IMR-90 (cell line): ENCODE results near the gene KIF20B. TPM values are rescaled to one million over a fixed set of nuclear protein-coding genes. Genes with fewer than 3 reads are reported as not detected.

Experiments used
- ATAC-seq: fragments of 200-7000 bp; cut with Tn5 transposase; 2 replicates; pipeline ENCODE4 v1.9.1; 2020; ENCODE audit warnings: low read depth, mild to moderate bottlenecking, moderate library complexity
- BruUV-seq: library from RNA; stranded (reverse); fragments of 400-500 nt; replicated peaks from 2 replicates; lab custom pipeline; 2021; lab: Mats Ljungman, UMichigan
- CTCF ChIA-PET: fragments of 300-600 bp; formaldehyde crosslinking; extraction: SDS; loops from one replicate; lab custom pipeline; 2021; ENCODE audit warnings: antibody characterized with exemption; lab: Yijun Ruan, JAX
- POLR2A ChIA-PET: fragments of 300-600 bp; sonication (Branson Sonifier 250); formaldehyde crosslinking; loops from one replicate; lab custom pipeline; 2022; ENCODE audit warnings: antibody characterized with exemption; ENCODE audit not compliant: unreplicated experiment; lab: Charles Lee
- DNase-seq: peaks from one replicate; pipeline ENCODE4 v3.0.0; 2013
- H2AFZ ChIP-seq: replicated peaks from 2 replicates; pipeline ENCODE3; 2013; ENCODE audit warnings: low read length, mild to moderate bottlenecking; ENCODE audit not compliant: poor library complexity
- H2AK5ac ChIP-seq: 2 replicates; pipeline ENCODE4 v1.6.1; 2013; ENCODE audit warnings: low read depth, low read length, inconsistent platforms
- H2AK9ac ChIP-seq: replicated peaks from 2 replicates; pipeline ENCODE3; 2013; ENCODE audit warnings: mild to moderate bottlenecking, low read depth, low read length, moderate library complexity; ENCODE audit not compliant: poor library complexity
- H2BK120ac ChIP-seq: 2 replicates; pipeline ENCODE4 v1.6.1; 2013; ENCODE audit warnings: low read depth, low read length, inconsistent platforms
- H2BK15ac ChIP-seq: 3 replicates; pipeline ENCODE4 v1.6.1; 2013; ENCODE audit warnings: low read depth, low read length, inconsistent platforms
- H2BK20ac ChIP-seq: 2 replicates; pipeline ENCODE4 v1.6.1; 2013; ENCODE audit warnings: low read depth, mild to moderate bottlenecking, inconsistent platforms, low read length, moderate library complexity
- H2BK5ac ChIP-seq: 2 replicates; pipeline ENCODE4 v1.6.1; 2013; ENCODE audit warnings: mild to moderate bottlenecking, low read depth, low read length, inconsistent platforms; ENCODE audit not compliant: poor library complexity, severe bottlenecking
- H3K14ac ChIP-seq: replicated peaks from 2 replicates; pipeline ENCODE4 v1.6.1; 2013; ENCODE audit warnings: low read depth, low read length, inconsistent platforms
- H3K18ac ChIP-seq: 2 replicates; pipeline ENCODE4 v1.6.1; 2013; ENCODE audit warnings: low read depth, low read length, control low read depth
- H3K23ac ChIP-seq: 2 replicates; pipeline ENCODE4 v1.6.1; 2013; ENCODE audit warnings: low read depth, low read length, inconsistent platforms
- H3K27ac ChIP-seq: 2 replicates; pipeline ENCODE4 v1.5.1; 2013; ENCODE audit warnings: mild to moderate bottlenecking, control low read depth, low read length; ENCODE audit not compliant: insufficient read depth
- H3K27me3 ChIP-seq: 2 replicates; pipeline ENCODE4 v1.6.1; 2013; ENCODE audit warnings: low read length; ENCODE audit not compliant: control insufficient read depth, insufficient read depth
- H3K36me3 ChIP-seq: 2 replicates; pipeline ENCODE4 v1.6.1; 2013; ENCODE audit warnings: low read length, mixed read lengths; ENCODE audit not compliant: control insufficient read depth, insufficient read depth
- H3K4ac ChIP-seq: 2 replicates; pipeline ENCODE4 v1.6.1; 2013; ENCODE audit warnings: low read depth, low read length, inconsistent platforms
- H3K4me1 ChIP-seq: 2 replicates; pipeline ENCODE4 v1.6.1; 2013; ENCODE audit warnings: low read length, mixed read lengths; ENCODE audit not compliant: control insufficient read depth, insufficient read depth
- H3K4me2 ChIP-seq: 2 replicates; pipeline ENCODE4 v1.6.1; 2013; ENCODE audit warnings: low read depth, mild to moderate bottlenecking, control low read depth, low read length, moderate library complexity
- H3K4me3 ChIP-seq: 2 replicates; pipeline ENCODE4 v1.5.1; 2013; ENCODE audit warnings: low read depth, mild to moderate bottlenecking, control low read depth, low read length, moderate library complexity; ENCODE audit not compliant: insufficient read depth
- H3K56ac ChIP-seq: 2 replicates; pipeline ENCODE4 v1.6.1; 2013; ENCODE audit warnings: low read length, inconsistent platforms; ENCODE audit not compliant: insufficient read depth; ENCODE audit errors: extremely low read depth
- H3K79me1 ChIP-seq, 2 experiments: 2 replicates each; pipeline ENCODE4 v1.6.1; 2013; ENCODE audit warnings: low read length in 2 of 2, inconsistent platforms in 1 of 2, low read depth in 1 of 2
- H3K9ac ChIP-seq: 2 replicates; pipeline ENCODE4 v1.6.1; 2013; ENCODE audit warnings: low read depth, low read length, control low read depth
- H3K9me1 ChIP-seq: 2 replicates; pipeline ENCODE4 v1.6.1; 2013; ENCODE audit warnings: low read length, inconsistent platforms; ENCODE audit not compliant: insufficient read depth
- H3K9me3 ChIP-seq: 2 replicates; pipeline ENCODE4 v1.6.1; 2013; ENCODE audit warnings: low read length; ENCODE audit not compliant: control insufficient read depth, insufficient read depth
- H4K20me1 ChIP-seq: 2 replicates; pipeline ENCODE4 v1.6.1; 2013; ENCODE audit warnings: low read length, inconsistent platforms; ENCODE audit not compliant: insufficient read depth
- H4K5ac ChIP-seq: 2 replicates; pipeline ENCODE4 v1.6.1; 2013; ENCODE audit warnings: mild to moderate bottlenecking, low read depth, low read length, control low read depth
- H4K8ac ChIP-seq, 2 experiments: 2 replicates each; pipeline ENCODE4 v1.6.1; 2013; ENCODE audit warnings: low read depth in 2 of 2, low read length in 2 of 2, control low read depth in 1 of 2, inconsistent platforms in 1 of 2
- H4K91ac ChIP-seq: 2 replicates; pipeline ENCODE4 v1.6.1; 2013; ENCODE audit warnings: low read depth, low read length, inconsistent platforms; ENCODE audit not compliant: insufficient read depth
- BHLHE40 ChIP-seq: fragments of 150-350 bp; IDR thresholded peaks from 2 replicates; pipeline ENCODE4 v1.6.1; 2016; ENCODE audit warnings: mild to moderate bottlenecking, low read depth, low read length
- CEBPB ChIP-seq: IDR thresholded peaks from 2 replicates; pipeline ENCODE4 v1.6.1; 2012; ENCODE audit warnings: low read depth, low read length, improper control_type of control experiment
- ELK1 ChIP-seq: fragments of 150-350 bp; IDR thresholded peaks from 2 replicates; pipeline ENCODE4 v1.6.1; 2016; ENCODE audit warnings: low read depth, mild to moderate bottlenecking, low read length, moderate library complexity, borderline replicate concordance
- FOS ChIP-seq: fragments of 150-350 bp; IDR thresholded peaks from 2 replicates; pipeline ENCODE4 v1.6.1; 2016; ENCODE audit warnings: low read depth, low read length
- MAZ ChIP-seq: IDR thresholded peaks from 2 replicates; pipeline ENCODE4 v1.6.1; 2012; ENCODE audit warnings: low read depth, mild to moderate bottlenecking, low read length, improper control_type of control experiment, moderate library complexity, borderline replicate concordance
- MXI1 ChIP-seq: IDR thresholded peaks from 2 replicates; pipeline ENCODE4 v1.6.1; 2012; ENCODE audit warnings: low read depth, mild to moderate bottlenecking, low read length, moderate library complexity, borderline replicate concordance
- POLR2A ChIP-seq: IDR thresholded peaks from 2 replicates; pipeline ENCODE4 v1.6.1; 2012; ENCODE audit warnings: mild to moderate bottlenecking, low read depth, low read length
- RCOR1 ChIP-seq: IDR thresholded peaks from 2 replicates; pipeline ENCODE4 v1.6.1; 2012; ENCODE audit warnings: mild to moderate bottlenecking, low read length, improper control_type of control experiment; ENCODE audit not compliant: insufficient replicate concordance
- RFX5 ChIP-seq: IDR thresholded peaks from 2 replicates; pipeline ENCODE4 v1.8.0; 2012; ENCODE audit warnings: low read depth, mild to moderate bottlenecking, low read length, moderate library complexity
- WGBS, 2 experiments: methylation state at CpG; one replicate each; pipeline versions ENCODE4 v1.1.5 to v1.1.7; 2013; ENCODE audit warnings: missing lambda C conversion rate in 2 of 2; ENCODE audit not compliant: insufficient read length in 1 of 2; ENCODE audit errors: extremely low coverage in 2 of 2; 5-methylcytosine and 5-hydroxymethylcytosine counted together
- dilution Hi-C: fragments of 300-500 bp; cut with HindIII; formaldehyde crosslinking; loops from one replicate; pipeline ENCODE4 v1.14.3; 2018; ENCODE audit warnings: low sequenced_read_pairs; ENCODE audit not compliant: unreplicated experiment
- in situ Hi-C: fragments of 300-500 bp; cut with MboI; formaldehyde crosslinking; loops from 3 replicates; pipeline ENCODE4 v1.14.3; 2019; ENCODE audit warnings: low sequenced_read_pairs, inconsistent platforms, mixed read lengths
- intact Hi-C: fragments of 100-400 bp; cut with micrococcal nuclease; formaldehyde crosslinking; loops from 2 replicates; pipeline ENCODE4 v1.10.0; 2022
- polyA plus RNA-seq, 3 experiments: library from polyadenylated mRNA; depleted of rRNA; stranded (reverse); fragments of >200 nt; gene quantifications; 2 replicates each; pipeline ENCODE4 v1.2.3, GENCODE V29; 2012; ENCODE audit warnings: low replicate concordance in 1 of 3
- total RNA-seq: library from RNA; depleted of rRNA; stranded (reverse); fragments of >200 nt; gene quantifications from 2 replicates; pipeline ENCODE4 v1.2.3, GENCODE V29; 2012
- TF ChIP-seq, protein P1 (sequence below): fragments of 150-350 bp; IDR thresholded peaks from 2 replicates; pipeline ENCODE4 v1.6.1; 2017; ENCODE audit warnings: mild to moderate bottlenecking, antibody characterized with exemption, low read length, low read depth

The KIF20B gene
- total and polyA plus RNA-seq, 2 of the 4 experiments (the other 2 are of a cell fraction): 3.1 to 23.5 TPM

GRCh38 chr10:89662596-89662995, 38.8 kb upstream of the KIF20B start:
- Histone ChIP-seq H3K27ac (no peak overlapping the region), H4K5ac (no peak overlapping the region), H3K9me1 (peaks cover 3% of the 10 kb centered on the region; the same call in 1 of the 2 replicates), H3K4ac (no peak overlapping the region), H2BK20ac (no peak overlapping the region), H3K27me3 (no peaks in the 10 kb centered on the region), H3K18ac (no peak overlapping the region), H2AK5ac (no peak overlapping the region), H3K79me1 (no peaks in the 10 kb centered on the region), H3K23ac (no peak overlapping the region), H3K4me3 (no peak overlapping the region), H3K9ac (no peak overlapping the region), H2AK9ac (no peak overlapping the region), H3K4me2 (no peak overlapping the region), H2BK15ac (no peak overlapping the region), H4K91ac (no peak overlapping the region), H3K36me3 (no peaks in the 10 kb centered on the region), H4K8ac (no peak overlapping the region), H3K14ac (no peak overlapping the region), H3K9me3 (no peaks in the 10 kb centered on the region), H2BK120ac (no peak overlapping the region), H2AFZ (no peak overlapping the region), H2BK5ac (no peak overlapping the region), H3K56ac (no peak overlapping the region), H4K20me1 (no peaks in the 10 kb centered on the region), H3K4me1 (peaks cover 8% of the 10 kb centered on the region)
- in situ Hi-C loops (no loop called here), intact Hi-C loops (no loop called here), dilution Hi-C loops (no loop called here)
- WGBS, 2 experiments: no CpG with 5 or more reads among the region's 2 CpGs
- ATAC-seq (no peak), DNase-seq (peak; percentile 36)
- no peak for TF ChIP-seq POLR2A
- TF ChIP-seq RFX5: no peak
- TF ChIP-seq, protein P1, sequence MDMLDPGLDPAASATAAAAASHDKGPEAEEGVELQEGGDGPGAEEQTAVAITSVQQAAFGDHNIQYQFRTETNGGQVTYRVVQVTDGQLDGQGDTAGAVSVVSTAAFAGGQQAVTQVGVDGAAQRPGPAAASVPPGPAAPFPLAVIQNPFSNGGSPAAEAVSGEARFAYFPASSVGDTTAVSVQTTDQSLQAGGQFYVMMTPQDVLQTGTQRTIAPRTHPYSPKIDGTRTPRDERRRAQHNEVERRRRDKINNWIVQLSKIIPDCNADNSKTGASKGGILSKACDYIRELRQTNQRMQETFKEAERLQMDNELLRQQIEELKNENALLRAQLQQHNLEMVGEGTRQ: no peak
- no peak for TF ChIP-seq ELK1
- no peak for TF ChIP-seq MAZ
- no peak for TF ChIP-seq MXI1
- TF ChIP-seq FOS: no peak
- no peak for TF ChIP-seq BHLHE40
- TF ChIP-seq CEBPB: no peak
- no peak for TF ChIP-seq RCOR1
- BruUV-seq: no TSS peak
- ChIA-PET POLR2A (no interaction called here), CTCF (interaction anchor here (1.0 kb wide), 1 partner anchor 17 kb away, joined by 3 read pairs; no protein-coding TSS in a partner anchor)
